ENCODE data around the gene TKFC.

TKFC gene

GRCh38 chr11:61325649-61326414 is 7.2 kb upstream of the TKFC start:
- no peak for DNase-seq (ENCODE audit: low spot score)

- no peak for DNase-seq (ENCODE audit: low spot score)
Measured at GRCh38 chr11:61327669-61328071, 5.4 kb upstream of the TKFC start.

- DNase-seq (ENCODE audit: low spot score): no peak
Measured at GRCh38 chr11:61328351-61328750, 4.7 kb upstream of the TKFC start.

- no peak for DNase-seq (ENCODE audit: low spot score)
Measured at GRCh38 chr11:61329871-61330270, 3.2 kb upstream of the TKFC start.

GRCh38 chr11:61331651-61332050 is 1.4 kb upstream of the TKFC start:
- DNase-seq (ENCODE audit: low spot score): no peak

GRCh38 chr11:61332281-61332796 is 689 bp upstream of the TKFC start:
- no peak for DNase-seq (ENCODE audit: low spot score)

- DNase-seq (ENCODE audit: low spot score): peak; percentile 14
Measured at GRCh38 chr11:61333550-61334433, 764 bp downstream of the TKFC start.

GRCh38 chr11:61334434-61335354 is 1.7 kb downstream of the TKFC start:
- DNase-seq (ENCODE audit: low spot score): no peak

GRCh38 chr11:61335355-61335710 is 2.3 kb downstream of the TKFC start:
- DNase-seq (ENCODE audit: low spot score): no peak

- DNase-seq (ENCODE audit: low spot score): peak; percentile 87
Measured at GRCh38 chr11:61336171-61336935, 3.3 kb downstream of the TKFC start.

- no peak for DNase-seq (ENCODE audit: low spot score)
Measured at GRCh38 chr11:61337706-61338470, 4.9 kb downstream of the TKFC start.

GRCh38 chr11:61338783-61339489 is 5.9 kb downstream of the TKFC start:
- DNase-seq (ENCODE audit: low spot score): no peak

- DNase-seq (ENCODE audit: low spot score): no peak
Measured at GRCh38 chr11:61339490-61339878, 6.5 kb downstream of the TKFC start.

GRCh38 chr11:61340979-61341378 is 8.0 kb downstream of the TKFC start:
- no peak for DNase-seq (ENCODE audit: low spot score)

GRCh38 chr11:61341706-61342105 is 8.7 kb downstream of the TKFC start:
- DNase-seq (ENCODE audit: low spot score): no peak

GRCh38 chr11:61342207-61342803 is 9.3 kb downstream of the TKFC start:
- DNase-seq (ENCODE audit: low spot score): no peak

GRCh38 chr11:61343792-61344745 is 11.0 kb downstream of the TKFC start:
- DNase-seq (ENCODE audit: low spot score): no peak

GRCh38 chr11:61345170-61345610 is 12.2 kb downstream of the TKFC start:
- no peak for DNase-seq (ENCODE audit: low spot score)
